Smooth muscle cell (in vitro differentiated cells): ENCODE data around the gene MYO1A. TPM values are rescaled to one million over a fixed set of nuclear protein-coding genes. Genes with fewer than 3 reads are reported as not detected.

Experiments
- DNase-seq: peaks from one replicate; lab custom pipeline; 2025; ENCODE audit not compliant: unreplicated experiment; lab: John Stamatoyannopoulos, UW
- H2AFZ ChIP-seq: fragments of 200-600 bp; sonication (generic); 2 replicates; pipeline ENCODE4 v1.6.0; 2016; ENCODE audit warnings: antibody characterized with exemption, low read depth, mild to moderate bottlenecking
- H3F3A ChIP-seq: fragments of 200-600 bp; sonication (generic); 2 replicates; pipeline ENCODE4 v1.6.0; 2017; ENCODE audit warnings: antibody characterized with exemption, low read depth
- H3K27ac ChIP-seq: fragments of 200-600 bp; sonication (generic); 2 replicates; pipeline ENCODE4 v1.5.1; 2016; ENCODE audit warnings: low read depth, mild to moderate bottlenecking
- H3K27me3 ChIP-seq: fragments of 200-600 bp; sonication (generic); 2 replicates; pipeline ENCODE4 v1.6.1; 2016; ENCODE audit warnings: low read depth, mild to moderate bottlenecking
- H3K36me3 ChIP-seq: fragments of 200-600 bp; sonication (generic); 2 replicates; pipeline ENCODE4 v1.5.1; 2016; ENCODE audit warnings: low read depth
- H3K4me1 ChIP-seq: fragments of 200-600 bp; sonication (generic); 2 replicates; pipeline ENCODE4 v1.5.1; 2016; ENCODE audit warnings: low read depth
- H3K4me2 ChIP-seq: fragments of 200-600 bp; sonication (generic); 2 replicates; pipeline ENCODE4 v1.6.0; 2016; ENCODE audit warnings: mild to moderate bottlenecking
- H3K4me3 ChIP-seq: fragments of 200-600 bp; sonication (generic); 2 replicates; pipeline ENCODE4 v1.5.1; 2016; ENCODE audit warnings: mild to moderate bottlenecking
- H3K79me2 ChIP-seq: fragments of 200-600 bp; sonication (generic); 2 replicates; pipeline ENCODE4 v1.6.0; 2016; ENCODE audit warnings: low read depth, mild to moderate bottlenecking
- H3K9ac ChIP-seq: fragments of 200-600 bp; sonication (generic); 2 replicates; pipeline ENCODE4 v1.6.0; 2016; ENCODE audit warnings: low read depth
- H3K9me3 ChIP-seq: fragments of 200-600 bp; sonication (generic); replicated peaks from 2 replicates; pipeline ENCODE4 v1.5.1; 2016; ENCODE audit warnings: low read depth
- H4K20me1 ChIP-seq: fragments of 200-600 bp; sonication (generic); 2 replicates; pipeline ENCODE4 v1.6.0; 2016; ENCODE audit warnings: low read depth
- CTCF ChIP-seq: fragments of 200-600 bp; sonication (generic); IDR thresholded peaks from 2 replicates; pipeline ENCODE4 v1.5.1; 2017; ENCODE audit warnings: borderline replicate concordance, mild to moderate bottlenecking, antibody characterized with exemption; ENCODE audit not compliant: insufficient read depth, poor library complexity, severe bottlenecking
- WGBS: methylation state at CpG from one replicate; pipeline ENCODE4 v1.1.7; 2016; ENCODE audit warnings: low lambda C conversion rate; 5-methylcytosine and 5-hydroxymethylcytosine counted together
- polyA plus RNA-seq: library from polyadenylated mRNA; unstranded; fragments of >200 nt; fragmentation: Nextera tagmentation; extraction: Ambion mirVana; gene quantifications from 2 replicates; pipeline ENCODE4 v1.2.1, GENCODE V29; 2016
- total RNA-seq: library from RNA; depleted of rRNA; stranded (reverse); fragments of >200 nt; gene quantifications from 2 replicates; pipeline ENCODE4 v1.2.3, GENCODE V29; 2014

Gene MYO1A
- total and polyA plus RNA-seq, 2 experiments from 2014 or later: not detected

DNA sequence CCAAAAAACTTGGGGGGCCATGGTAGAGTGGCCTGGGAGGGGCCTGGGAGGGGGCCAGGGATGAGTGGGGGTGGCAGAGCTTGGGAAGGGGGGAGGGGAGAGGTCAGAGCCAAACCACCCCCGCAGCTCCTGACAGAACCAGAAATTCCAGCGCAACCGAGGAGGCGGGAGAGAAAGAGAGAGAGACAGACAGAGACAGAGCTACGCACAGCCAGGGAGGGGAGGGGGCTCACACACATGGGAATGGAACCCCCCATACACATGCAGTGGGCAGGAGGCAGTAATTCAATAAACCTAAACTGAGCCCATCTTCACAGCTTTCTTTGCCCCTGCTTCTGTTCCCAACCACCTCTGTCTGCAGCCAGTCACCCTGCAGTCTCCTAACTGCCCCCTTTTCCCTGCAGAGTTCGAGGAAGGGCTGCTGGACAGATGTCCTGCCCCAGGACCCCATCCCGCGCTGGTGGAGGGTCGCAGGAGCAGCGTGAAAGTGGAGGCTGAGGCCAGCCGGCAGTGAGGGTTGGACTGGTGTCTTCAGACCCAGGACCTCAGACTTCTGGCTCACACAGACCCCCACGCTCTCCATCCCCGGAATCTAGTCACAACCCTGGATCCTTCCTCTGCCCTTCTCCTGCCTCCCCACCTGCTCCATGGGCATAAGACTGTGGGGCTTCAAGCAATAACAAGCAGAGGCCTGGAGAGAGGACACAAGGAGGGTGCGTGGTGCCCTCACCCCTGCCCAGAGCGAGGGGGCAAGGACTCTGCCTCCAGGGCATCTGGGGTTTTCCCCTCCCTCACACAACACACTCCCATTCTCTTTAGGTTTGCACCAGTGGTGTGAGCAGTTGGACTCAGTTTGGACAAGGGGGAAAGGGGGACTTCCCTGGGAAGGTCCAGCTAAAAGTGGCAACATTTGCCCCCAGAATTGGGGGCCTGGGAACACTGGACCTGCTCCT lies 44.6 kb upstream of the MYO1A start:
- DNase-seq: no peak
- Histone ChIP-seq H3K9ac (peak overlapping the region; percentile 61), H3K27me3 (no peaks in the 10 kb centered on the region), H3K9me3 (no peaks in the 10 kb centered on the region), H3K36me3 (no peaks in the 10 kb centered on the region), H3K79me2 (peaks cover 36% of the 10 kb centered on the region), H3F3A (peaks cover 47% of the 10 kb centered on the region), H3K4me1 (peaks cover 25% of the 10 kb centered on the region), H3K4me2 (peak overlapping the region; percentile 92), H3K27ac (peak overlapping the region; percentile 92), H2AFZ (no peak overlapping the region), H3K4me3 (no peak overlapping the region), H4K20me1 (peaks cover 56% of the 10 kb centered on the region)
- TF ChIP-seq CTCF: no peak
- 52% methylated on average over 15 of the region's 15 CpGs for WGBS

DNA sequence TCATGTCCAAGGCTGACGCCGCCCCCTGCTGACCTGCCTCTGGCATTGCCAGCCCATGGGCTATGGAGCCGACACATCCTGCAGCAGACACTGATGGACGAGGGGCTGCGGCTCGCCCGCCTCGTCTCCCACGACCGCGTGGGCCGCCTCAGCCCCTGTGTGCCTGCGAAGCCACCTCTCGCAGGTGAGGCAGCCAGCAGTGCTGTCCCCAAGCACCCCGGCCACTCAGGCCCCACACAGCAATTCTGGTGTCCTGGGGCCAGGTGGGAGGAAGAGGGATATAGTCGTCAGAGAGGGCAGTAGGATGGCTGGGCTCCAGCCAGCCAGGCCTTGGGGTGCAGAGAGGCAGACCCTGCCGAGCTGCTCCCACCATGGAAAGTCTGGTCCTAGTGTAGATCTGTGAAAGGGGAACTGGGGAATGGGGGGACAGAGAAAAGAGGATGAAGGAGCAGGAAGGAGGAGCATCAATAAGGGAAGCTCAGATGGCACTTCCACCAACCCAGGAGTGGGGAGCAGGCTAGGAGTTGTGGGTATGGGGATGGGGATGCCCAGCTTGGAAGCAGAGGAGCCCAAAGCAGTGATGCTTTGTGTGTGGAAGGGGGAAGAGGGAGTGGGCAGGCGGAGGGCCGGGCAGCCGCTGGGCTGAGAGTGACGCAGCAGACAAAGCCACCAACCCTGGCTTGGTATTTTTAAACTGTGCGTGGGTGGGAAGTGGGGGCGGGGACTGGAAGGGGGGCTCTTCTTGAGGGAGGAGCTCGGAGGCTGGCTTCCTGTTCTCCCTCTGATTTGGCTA lies 43.7 kb upstream of the MYO1A start:
- H3K9me3 ChIP-seq: no peaks in the 10 kb centered on the region
- peak; percentile 65 for DNase-seq
- H3F3A ChIP-seq: peaks cover 47% of the 10 kb centered on the region
- TF ChIP-seq CTCF: peak; percentile 57
- no peaks in the 10 kb centered on the region for H3K36me3 ChIP-seq
- H3K4me3 ChIP-seq: no peak overlapping the region
- no peaks in the 10 kb centered on the region for H3K27me3 ChIP-seq
- WGBS: 50% methylated on average over 14 of the region's 24 CpGs
- H3K4me1 ChIP-seq: peaks cover 25% of the 10 kb centered on the region
- H4K20me1 ChIP-seq: peaks cover 56% of the 10 kb centered on the region
- H3K79me2 ChIP-seq: peaks cover 41% of the 10 kb centered on the region
- peak overlapping the region; percentile 92 for H3K4me2 ChIP-seq
- H2AFZ ChIP-seq: no peak overlapping the region
- H3K27ac ChIP-seq: peak overlapping the region; percentile 92
- H3K9ac ChIP-seq: peak overlapping the region; percentile 61

DNA sequence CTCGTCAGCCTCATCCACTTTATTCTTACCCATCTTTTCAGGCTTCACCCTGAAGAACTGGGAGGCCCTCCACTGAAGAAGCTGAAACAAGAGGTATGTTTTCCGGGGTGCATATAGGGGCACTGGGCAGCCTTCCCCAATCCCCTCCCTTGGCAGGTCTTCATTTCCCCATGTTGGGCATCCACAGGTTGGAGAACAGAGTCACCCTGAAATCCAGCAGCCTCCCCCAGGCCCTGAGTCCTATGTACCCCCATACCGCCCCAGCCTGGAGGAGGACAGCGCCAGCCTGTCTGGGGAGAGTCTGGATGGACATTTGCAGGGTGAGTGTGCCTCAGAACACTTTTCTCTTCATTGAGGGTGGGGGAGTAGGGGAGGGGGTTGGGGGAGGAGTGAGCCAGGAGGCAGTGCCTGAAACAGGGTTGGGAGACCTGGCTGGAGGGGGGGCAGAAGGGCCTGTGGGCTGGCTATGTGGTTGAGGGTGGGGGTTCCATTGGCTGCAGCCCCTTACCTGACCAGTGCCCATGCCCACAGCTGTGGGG lies 43.0 kb upstream of the MYO1A start:
- peaks cover 41% of the 10 kb centered on the region for H3K79me2 ChIP-seq
- no peaks in the 10 kb centered on the region for H3K36me3 ChIP-seq
- H3F3A ChIP-seq: peaks cover 42% of the 10 kb centered on the region
- peak overlapping the region; percentile 92 for H3K4me2 ChIP-seq
- no peak overlapping the region for H3K9ac ChIP-seq
- WGBS: 84% methylated on average over 4 of the region's 4 CpGs
- no peaks in the 10 kb centered on the region for H3K9me3 ChIP-seq
- peaks cover 56% of the 10 kb centered on the region for H4K20me1 ChIP-seq
- TF ChIP-seq CTCF: no peak
- no peak for DNase-seq
- H3K4me3 ChIP-seq: no peak overlapping the region
- peak overlapping the region; percentile 92 for H3K27ac ChIP-seq
- H3K27me3 ChIP-seq: no peaks in the 10 kb centered on the region
- no peak overlapping the region for H2AFZ ChIP-seq
- peaks cover 29% of the 10 kb centered on the region for H3K4me1 ChIP-seq
